CD14-positive monocyte (primary cell): ENCODE results near the gene JARID2. TPM values are rescaled to one million over a fixed set of nuclear protein-coding genes. Genes with fewer than 3 reads are reported as not detected.

Experiments
- DNase-seq, 3 donors: peaks; one replicate each; pipeline ENCODE4 v3.0.0-alpha.2; 2011 to 2022
- H2AFZ ChIP-seq: 2 replicates; pipeline ENCODE4 v1.6.0; 2012; ENCODE audit warnings: mild to moderate bottlenecking, low read depth, low read length, inconsistent platforms; ENCODE audit not compliant: insufficient read depth, poor library complexity, severe bottlenecking
- H3K27ac ChIP-seq, 2 donors: 1 replicate in 1 of 2; 2 replicates in 1 of 2; pipeline ENCODE4 v1.5.1; 2012 to 2013; ENCODE audit warnings: low read length in 2 of 2, control low read depth in 1 of 2, inconsistent platforms in 1 of 2, low read depth in 1 of 2, mild to moderate bottlenecking in 1 of 2
- H3K27me3 ChIP-seq, 2 donors: one replicate each; pipeline versions ENCODE4 v1.6.0 to v1.6.1; 2011 to 2013; ENCODE audit warnings: low read length in 2 of 2; ENCODE audit not compliant: control insufficient read depth in 2 of 2, insufficient read depth in 2 of 2
- H3K36me3 ChIP-seq, 2 donors: replicated peaks in 1 of 2; 1 replicate in 1 of 2; 2 replicates in 1 of 2; pipeline versions ENCODE4 v1.5.1 to v1.6.1; 2012 to 2013; ENCODE audit warnings: low read length in 2 of 2, control low read depth in 1 of 2, inconsistent platforms in 1 of 2, mild to moderate bottlenecking in 1 of 2; ENCODE audit not compliant: insufficient read depth in 2 of 2, control insufficient read depth in 1 of 2
- H3K4me1 ChIP-seq, 2 donors: 1 replicate in 1 of 2; 2 replicates in 1 of 2; pipeline versions ENCODE4 v1.5.1 to v1.6.1; 2012 to 2013; ENCODE audit warnings: low read length in 2 of 2, control low read depth in 1 of 2, inconsistent platforms in 1 of 2, mild to moderate bottlenecking in 1 of 2, moderate library complexity in 1 of 2; ENCODE audit not compliant: insufficient read depth in 2 of 2, control insufficient read depth in 1 of 2
- H3K4me2 ChIP-seq: replicated peaks from 2 replicates; pipeline ENCODE3; 2012; ENCODE audit warnings: low read length, moderate library complexity, mild to moderate bottlenecking; ENCODE audit not compliant: poor library complexity, severe bottlenecking; ENCODE audit errors: extremely low read depth
- H3K4me3 ChIP-seq, 3 experiments: fragments of 200-600 bp in 1 of 3; sonication (generic) in 1 of 3; replicated peaks in 1 of 3; 1 replicate in 2 of 3; 2 replicates in 1 of 3; pipeline ENCODE4 v1.5.1; 2011 to 2013; ENCODE audit warnings: low read length in 3 of 3, mild to moderate bottlenecking in 3 of 3, control low read depth in 2 of 3, low read depth in 2 of 3, inconsistent platforms in 1 of 3, moderate library complexity in 1 of 3
- H3K79me2 ChIP-seq: 2 replicates; pipeline ENCODE4 v1.6.0; 2012; ENCODE audit warnings: mild to moderate bottlenecking, control low read depth, inconsistent platforms, low read length, moderate library complexity; ENCODE audit not compliant: insufficient read depth
- H3K9ac ChIP-seq: 2 replicates; pipeline ENCODE4 v1.6.0; 2017; ENCODE audit warnings: low read length, mild to moderate bottlenecking; ENCODE audit not compliant: insufficient read depth, poor library complexity, severe bottlenecking
- H3K9me3 ChIP-seq, 2 donors: replicated peaks in 1 of 2; 1 replicate in 1 of 2; 2 replicates in 1 of 2; pipeline versions ENCODE4 v1.5.1 to v1.6.1; 2012 to 2013; ENCODE audit warnings: low read length in 2 of 2, control low read depth in 1 of 2; ENCODE audit not compliant: control insufficient read depth in 1 of 2, insufficient read depth in 1 of 2
- H4K20me1 ChIP-seq: 2 replicates; pipeline ENCODE4 v1.6.0; 2012; ENCODE audit warnings: mild to moderate bottlenecking, low read length, control low read depth, moderate library complexity; ENCODE audit not compliant: insufficient read depth
- H3K27ac Mint-ChIP-seq, 7 donors: one replicate each; pipeline ENCODE4 v1.8.0; 2020; ENCODE audit warnings: mild to moderate bottlenecking in 7 of 7, mixed read lengths in 7 of 7, moderate library complexity in 6 of 7, inconsistent platforms in 2 of 7
- H3K27me3 Mint-ChIP-seq, 3 donors: one replicate each; pipeline ENCODE4 v1.8.0; 2021 to 2022; ENCODE audit warnings: low read depth in 3 of 3, mild to moderate bottlenecking in 3 of 3, mixed read lengths in 3 of 3, moderate library complexity in 3 of 3, inconsistent platforms in 1 of 3
- H3K36me3 Mint-ChIP-seq, 2 donors: one replicate each; pipeline ENCODE4 v1.8.0; 2020; ENCODE audit warnings: mixed read lengths in 2 of 2, inconsistent platforms in 1 of 2, mild to moderate bottlenecking in 1 of 2
- H3K4me1 Mint-ChIP-seq: one replicate; pipeline ENCODE4 v1.8.0; 2020; ENCODE audit warnings: mild to moderate bottlenecking, mixed read lengths
- H3K4me3 Mint-ChIP-seq, 2 donors: one replicate each; pipeline ENCODE4 v1.8.0; 2020; ENCODE audit warnings: mild to moderate bottlenecking in 2 of 2, mixed read lengths in 2 of 2, moderate library complexity in 1 of 2
- H3K9me3 Mint-ChIP-seq, 7 donors: one replicate each; pipeline ENCODE4 v1.8.0; 2020 to 2022; ENCODE audit warnings: mixed read lengths in 7 of 7, mild to moderate bottlenecking in 6 of 7, moderate library complexity in 6 of 7, inconsistent platforms in 2 of 7
- WGBS: methylation state at CpG from one replicate; pipeline ENCODE4 v1.1.5; 2013; ENCODE audit warnings: missing lambda C conversion rate; ENCODE audit not compliant: insufficient coverage; 5-methylcytosine and 5-hydroxymethylcytosine counted together
- intact Hi-C, 2 donors: fragments of 100-400 bp; cut with micrococcal nuclease; formaldehyde crosslinking; loops; one replicate each; pipeline versions ENCODE4 v1.15.0 to v1.15.1; 2023
- polyA plus RNA-seq, 3 donors: library from polyadenylated mRNA; depleted of rRNA in 1 of 3; unstranded in 2 of 3; stranded (reverse) in 1 of 3; fragments of 300-500 nt in 2 of 3; fragments of >200 nt in 1 of 3; fragmentation: Illumina TruSeq in 2 of 3; gene quantifications; 1 replicate in 2 of 3; 2 replicates in 1 of 3; pipeline ENCODE4 v1.2.3, GENCODE V29; 2012 to 2021
- TF ChIP-seq, protein P1 (sequence below): fragments of 200-600 bp; IDR thresholded peaks from one replicate; pipeline ENCODE4 v1.8.0; 2022; ENCODE audit warnings: antibody characterized with exemption, mild to moderate bottlenecking

JARID2 gene
- polyA plus RNA-seq, 3 donors, result 6.8 to 17.5 (median 12.5) TPM

DNA sequence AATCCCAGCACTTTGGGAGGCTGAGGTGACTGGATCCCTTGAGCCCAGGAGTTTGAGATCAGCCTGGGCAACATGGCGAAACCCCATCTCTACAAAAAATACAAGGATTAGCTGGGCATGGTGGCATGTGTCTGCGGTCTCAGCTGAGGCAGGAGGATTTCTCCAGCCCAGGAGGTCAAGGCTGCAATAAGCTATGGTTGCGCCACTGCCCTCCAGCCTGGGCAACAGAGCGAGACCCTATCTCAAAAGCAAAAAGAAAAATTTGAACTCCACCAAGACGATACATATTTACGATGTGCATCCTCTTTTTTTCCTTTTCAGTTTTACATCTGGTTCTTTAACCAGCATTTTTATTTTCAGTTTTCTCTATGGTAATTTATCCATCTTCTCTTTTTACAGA lies 162.1 kb downstream of the JARID2 start:
- H3K79me2 ChIP-seq, result peaks cover 100% of the 10 kb centered on the region
- Mint-ChIP-seq H3K36me3 (peaks cover 24 to 38% of the 10 kb centered on the region in 2 donors), H3K27ac (peak overlapping the region in 4 of 7 donors; percentile 5 to 74 (median 50)), H3K9me3 (no peaks in the 10 kb centered on the region), H3K4me3 (no peak overlapping the region), H3K4me1 (peaks cover 84% of the 10 kb centered on the region), H3K27me3 (peaks cover 0 to 4% (median 0%) of the 10 kb centered on the region in 3 donors)
- intact Hi-C loops, result no loop called here
- no peak overlapping the region for H3K4me3 ChIP-seq
- no peaks in the 10 kb centered on the region for H3K27me3 ChIP-seq
- DNase-seq, result no peak
- no peak overlapping the region for H3K27ac ChIP-seq
- H2AFZ ChIP-seq, result no peak overlapping the region
- 90% methylated on average over 2 of the region's 6 CpGs for WGBS
- H4K20me1 ChIP-seq, result peaks cover 100% of the 10 kb centered on the region
- no peak overlapping the region for H3K9ac ChIP-seq
- no peaks in the 10 kb centered on the region for H3K9me3 ChIP-seq
- TF ChIP-seq, protein P1, sequence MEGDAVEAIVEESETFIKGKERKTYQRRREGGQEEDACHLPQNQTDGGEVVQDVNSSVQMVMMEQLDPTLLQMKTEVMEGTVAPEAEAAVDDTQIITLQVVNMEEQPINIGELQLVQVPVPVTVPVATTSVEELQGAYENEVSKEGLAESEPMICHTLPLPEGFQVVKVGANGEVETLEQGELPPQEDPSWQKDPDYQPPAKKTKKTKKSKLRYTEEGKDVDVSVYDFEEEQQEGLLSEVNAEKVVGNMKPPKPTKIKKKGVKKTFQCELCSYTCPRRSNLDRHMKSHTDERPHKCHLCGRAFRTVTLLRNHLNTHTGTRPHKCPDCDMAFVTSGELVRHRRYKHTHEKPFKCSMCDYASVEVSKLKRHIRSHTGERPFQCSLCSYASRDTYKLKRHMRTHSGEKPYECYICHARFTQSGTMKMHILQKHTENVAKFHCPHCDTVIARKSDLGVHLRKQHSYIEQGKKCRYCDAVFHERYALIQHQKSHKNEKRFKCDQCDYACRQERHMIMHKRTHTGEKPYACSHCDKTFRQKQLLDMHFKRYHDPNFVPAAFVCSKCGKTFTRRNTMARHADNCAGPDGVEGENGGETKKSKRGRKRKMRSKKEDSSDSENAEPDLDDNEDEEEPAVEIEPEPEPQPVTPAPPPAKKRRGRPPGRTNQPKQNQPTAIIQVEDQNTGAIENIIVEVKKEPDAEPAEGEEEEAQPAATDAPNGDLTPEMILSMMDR, result no peak
- peaks cover 0 to 6% of the 10 kb centered on the region in 2 donors for H3K36me3 ChIP-seq
- peaks cover 32 to 48% of the 10 kb centered on the region in 2 donors for H3K4me1 ChIP-seq
- no peak overlapping the region for H3K4me2 ChIP-seq

DNA sequence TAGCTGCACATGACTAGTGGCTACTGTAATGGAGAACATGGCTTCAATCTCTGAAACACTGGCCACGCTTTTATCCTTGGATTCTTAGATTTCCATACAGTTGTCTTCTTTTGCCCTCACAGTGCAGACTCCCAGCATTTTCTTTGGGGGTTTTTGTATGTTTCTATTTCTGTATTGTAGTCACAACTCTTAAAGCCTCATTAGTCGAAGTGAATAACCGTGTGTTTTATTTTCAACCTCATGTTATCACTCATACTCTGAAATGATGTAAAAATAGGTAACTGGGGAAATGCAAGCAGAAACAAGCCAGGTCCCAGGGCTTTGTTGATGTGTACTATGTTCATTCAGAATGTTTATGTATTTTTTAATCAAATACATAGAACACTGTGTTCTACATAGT lies 162.9 kb downstream of the JARID2 start:
- DNase-seq, result no peak
- H3K4me1 Mint-ChIP-seq, result peaks cover 79% of the 10 kb centered on the region
- 100% methylated on average over 1 of the region's 3 CpGs for WGBS
- TF ChIP-seq, protein P1, result no peak
- Histone ChIP-seq H2AFZ (no peak overlapping the region), H3K27ac (no peak overlapping the region), H3K9me3 (no peaks in the 10 kb centered on the region), H3K79me2 (peaks cover 100% of the 10 kb centered on the region), H3K27me3 (no peaks in the 10 kb centered on the region), H3K36me3 (peaks cover 0 to 11% of the 10 kb centered on the region in 2 donors), H4K20me1 (peaks cover 100% of the 10 kb centered on the region), H3K4me3 (no peak overlapping the region), H3K9ac (no peak overlapping the region), H3K4me2 (no peak overlapping the region), H3K4me1 (peaks cover 25 to 41% of the 10 kb centered on the region in 2 donors)
- no peak overlapping the region for H3K27ac Mint-ChIP-seq
- intact Hi-C loops, result no loop called here
- no peak overlapping the region for H3K4me3 Mint-ChIP-seq
- H3K9me3 Mint-ChIP-seq, result no peaks in the 10 kb centered on the region
- peaks cover 32 to 46% of the 10 kb centered on the region in 2 donors for H3K36me3 Mint-ChIP-seq
- H3K27me3 Mint-ChIP-seq, result peaks cover 0 to 3% (median 0%) of the 10 kb centered on the region in 3 donors
